Right lobe of liver (tissue), 4 donors: ENCODE measurements around the gene RBCK1.

ENCODE experiments used
- CTCF ChIP-seq, 4 donors: fragments of 200-600 bp in 3 of 4; fragments of 450-650 bp in 1 of 4; IDR thresholded peaks; one replicate each; pipeline versions ENCODE4 v1.5.1 to v1.8.0; 2016 to 2022; ENCODE audit warnings: antibody characterized with exemption in 4 of 4, mild to moderate bottlenecking in 2 of 4
- POLR2A ChIP-seq: fragments of 450-650 bp; IDR thresholded peaks from one replicate; pipeline ENCODE4 v1.6.1; 2017; ENCODE audit warnings: antibody characterized with exemption, mild to moderate bottlenecking
- donor health status: DM: no; HTN: no; CAD: no.
- donor health status: DM: no; HTN: no; CAD: no.
- donor health status: DM: no; HTN: yes; CAD: no.

GRCh38 chr20:418858-419365 is 10.8 kb downstream of the RBCK1 start:
- TF ChIP-seq CTCF (IDR thresholded peaks at IDR 0.05) (no peak), POLR2A (no peak)
